Measurements from ENCODE around the gene ZNF165.
A peak's percentile ranks its signal among the peaks of the same experiment; 100 is the strongest.
"Not testable (repeated sequence)": the region's sequence is repeated elsewhere in the genome, so short reads cannot be mapped to it uniquely, and the experiment has no call there.

Gene ZNF165

DNA sequence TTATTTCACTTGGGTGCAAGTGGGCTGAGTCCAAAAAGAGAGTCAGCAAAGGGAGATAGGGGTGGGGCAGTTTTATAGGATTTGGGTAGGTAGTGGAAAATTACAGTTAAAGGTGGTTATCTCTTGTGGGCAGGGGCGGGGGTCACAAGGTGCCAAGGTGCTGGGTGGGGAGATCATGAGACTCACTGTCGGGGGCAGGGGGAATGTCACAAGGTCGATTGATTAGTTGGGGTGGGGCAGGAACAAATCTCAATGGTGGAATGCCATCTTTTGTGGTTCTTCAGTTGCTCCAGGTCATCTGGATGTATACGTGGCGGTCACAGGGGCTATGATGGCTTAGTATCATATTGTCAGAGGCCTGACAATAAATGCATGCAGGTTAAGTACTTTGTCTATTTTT, 41.9 kb downstream of the ZNF165 start:
- DNase-seq, result not testable (repeated sequence)

DNA sequence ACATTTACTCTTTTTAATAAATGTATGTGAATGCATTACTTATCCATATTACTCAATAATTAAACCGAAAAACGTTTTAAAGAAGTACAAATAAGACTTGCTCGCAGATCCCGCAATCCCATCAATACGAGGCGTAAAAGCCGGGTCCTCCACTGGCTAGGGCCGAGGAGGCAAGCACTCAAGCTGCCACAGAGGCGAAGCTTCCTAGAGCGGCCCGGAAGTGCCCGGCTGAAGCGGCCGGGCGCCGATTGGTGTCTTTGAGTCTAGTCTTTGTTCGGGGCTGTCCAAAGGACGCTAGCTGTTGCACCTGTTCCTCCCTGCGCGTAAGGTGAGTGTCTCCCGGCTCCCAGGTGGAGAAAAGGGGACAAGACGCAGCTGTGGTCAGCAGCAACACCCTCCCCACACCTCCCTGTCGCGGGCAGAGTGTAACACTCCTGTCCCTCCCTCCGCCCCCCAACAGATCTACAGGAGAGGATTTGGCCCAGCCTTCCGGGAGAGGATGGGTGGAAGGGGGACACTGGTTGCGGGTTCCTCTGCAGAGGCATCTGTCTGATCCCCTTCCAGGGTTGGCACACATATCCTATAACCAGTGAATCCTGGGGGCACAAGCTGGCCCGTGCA, 44.1 kb downstream of the ZNF165 start, which contains the start of gene ZSCAN16:
Gene ZSCAN16 (plus strand): TSS at position 260 of the 621 bp plus-strand sequence. CDS start 835 bp downstream, outside the sequence.
- DNase-seq, result peak; percentile 80

- DNase-seq, result no peak
Measured at GRCh38 chr6:28124971-28125353, 44.6 kb downstream of the ZNF165 start.

- no peak for DNase-seq
Measured at GRCh38 chr6:28125401-28125800, 45.0 kb downstream of the ZNF165 start.

GRCh38 chr6:28134015-28134414, 53.6 kb downstream of the ZNF165 start:
- DNase-seq, result peak; percentile 3

GRCh38 chr6:28134716-28135115, 54.3 kb downstream of the ZNF165 start:
- DNase-seq, result no peak

DNA sequence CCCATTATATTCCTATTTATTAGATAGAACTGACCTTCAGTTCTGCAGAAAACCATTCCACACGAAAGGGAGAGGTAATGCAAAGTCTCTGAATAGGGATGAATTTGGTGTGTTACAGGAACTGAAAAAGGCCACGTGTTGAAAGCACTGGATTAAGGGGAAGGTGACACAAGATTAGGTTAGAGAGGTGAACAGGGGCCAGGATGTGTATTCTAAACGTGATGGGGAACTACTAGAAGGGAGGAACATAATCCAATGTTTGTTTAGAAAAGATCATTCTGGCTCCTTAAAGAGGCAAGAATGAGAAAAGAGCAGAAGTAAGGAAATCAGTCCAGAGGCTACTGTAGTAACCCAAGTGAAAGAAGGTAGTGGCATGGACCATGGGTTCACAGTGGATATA, 55.0 kb downstream of the ZNF165 start:
- DNase-seq, result no peak

GRCh38 chr6:28136585-28137504, 56.5 kb downstream of the ZNF165 start:
- peak; percentile 78 for DNase-seq

DNA sequence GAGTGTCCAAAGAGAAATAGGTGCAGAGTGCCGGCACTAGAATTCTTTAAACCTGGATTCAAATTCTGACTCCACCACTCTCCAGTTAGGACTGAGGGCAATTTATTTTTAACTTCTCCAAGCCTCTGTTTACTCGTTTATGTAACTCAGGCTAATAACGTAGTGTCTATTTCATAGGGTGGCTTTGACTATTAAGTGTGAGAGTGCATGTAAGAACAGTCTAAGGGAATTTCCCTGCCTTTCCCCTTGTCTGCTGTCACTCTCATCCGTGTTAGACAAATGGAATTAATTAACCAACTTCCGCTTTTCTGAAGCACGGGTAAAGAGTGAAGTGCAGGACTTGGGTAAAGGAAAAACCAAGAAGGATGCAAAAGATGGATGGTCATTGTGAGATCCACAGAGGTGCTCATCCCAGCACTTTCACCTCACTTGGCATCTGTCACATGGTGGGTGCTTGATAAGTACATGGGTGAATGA, 57.2 kb downstream of the ZNF165 start:
- no peak for DNase-seq
